Right kidney (tissue), 1 donor: Measurements from ENCODE around the gene RSL1D1.
"Not testable (repeated sequence)": the region's sequence is repeated elsewhere in the genome, so short reads cannot be mapped to it uniquely, and the experiment has no call there.

Experiments used
- DNase-seq: peaks from one replicate; pipeline ENCODE4 v3.0.0-alpha.2; 2016

RSL1D1 gene

GRCh38 chr16:11799017-11799381, 52.3 kb downstream of the RSL1D1 start:
- no peak for DNase-seq

- no peak for DNase-seq
These were observed 53.4 kb downstream of the RSL1D1 start for GRCh38 chr16:11797957-11798299.

- peak; percentile 91 for DNase-seq
These were observed 54.0 kb downstream of the RSL1D1 start, which contains the start of gene ZC3H7A for GRCh38 chr16:11797166-11797956. ZC3H7A (minus strand) TSS chr16:11797258; CDS start chr16:11782354, 14,904 bp downstream.

GRCh38 chr16:11796227-11797165, 54.8 kb downstream of the RSL1D1 start:
- peak; percentile 65 for DNase-seq

- no peak for DNase-seq
These were observed 55.5 kb downstream of the RSL1D1 start for GRCh38 chr16:11795887-11796226.

- no peak for DNase-seq
These were observed 56.1 kb downstream of the RSL1D1 start for GRCh38 chr16:11794996-11795886.

- DNase-seq: no peak
These were observed 56.9 kb downstream of the RSL1D1 start for GRCh38 chr16:11794447-11794846.

- DNase-seq: no peak
These were observed 57.5 kb downstream of the RSL1D1 start for GRCh38 chr16:11793840-11794239.

GRCh38 chr16:11792410-11793241, 58.7 kb downstream of the RSL1D1 start:
- no peak for DNase-seq

GRCh38 chr16:11791144-11791828, 60.1 kb downstream of the RSL1D1 start:
- DNase-seq: no peak

- DNase-seq: no peak
These were observed 62.4 kb downstream of the RSL1D1 start for GRCh38 chr16:11788914-11789313.

GRCh38 chr16:11784980-11785599, 66.3 kb downstream of the RSL1D1 start:
- not testable (repeated sequence) for DNase-seq

GRCh38 chr16:11784381-11784780, 67.0 kb downstream of the RSL1D1 start:
- DNase-seq: not testable (repeated sequence)

- no peak for DNase-seq
These were observed 67.3 kb downstream of the RSL1D1 start for GRCh38 chr16:11784038-11784369.
